ENCODE results near the gene PRPS1. TPM values are rescaled to one million over a fixed set of nuclear protein-coding genes. Genes with fewer than 3 reads are reported as not detected.

The PRPS1 gene
- total and polyA plus RNA-seq, 9 of the 15 experiments (the other 6 are each of a cell fraction or from before 2014, with no cell fraction given) = 47.8 to 175 (median 79.6) TPM

DNA sequence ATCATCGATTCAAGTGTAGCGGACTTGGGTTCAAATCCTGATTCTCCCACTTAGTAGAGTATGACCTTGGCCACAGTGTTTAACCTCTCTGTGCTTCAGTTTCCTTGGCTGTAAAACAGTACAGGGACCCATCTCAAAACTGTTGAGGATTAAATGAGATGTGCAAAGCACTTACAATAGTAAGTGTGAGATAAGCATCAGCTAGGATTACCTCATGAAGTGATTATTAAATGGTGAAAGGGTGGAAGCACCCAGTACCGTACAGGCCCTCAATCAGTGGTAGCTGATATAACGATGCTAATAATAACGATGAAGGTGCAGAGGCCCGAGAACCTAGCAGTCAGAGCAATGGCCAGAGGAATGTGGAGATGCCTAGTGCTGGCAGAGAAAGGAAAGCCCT lies 45.1 kb downstream of the PRPS1 start:
- CTCF ChIA-PET (ENCODE audit: low intra/inter-chr PET ratio) = interaction anchor here (1.2 to 2.3 kb wide), 3 partner anchors 14 to 104 kb away, joined by 3 to 21 read pairs (median 15); partner anchors contain the start of gene NCBP2L
- intact Hi-C loops (cut with micrococcal nuclease) = loop anchor here (1.0 to 10.0 kb wide), 4 partner anchors 45 to 401 kb away; partner anchors contain the start of gene TSC22D3
- H3K36me3 ChIP-seq (ENCODE audit: control insufficient read depth, insufficient read depth, low read length) = no peaks in the 10 kb centered on the region

More for the DNA sequence above, 45.1 kb downstream of the PRPS1 start:
- Histone ChIP-seq H3K27me3 (ENCODE audit: control insufficient read depth in 2 of 2, insufficient read depth in 2 of 2, low read length in 2 of 2) (no peaks in the 10 kb centered on the region), H3K79me2 (ENCODE audit: control insufficient read depth, insufficient read depth, low read length) (peaks cover 19% of the 10 kb centered on the region), H3K9me1 (ENCODE audit: control insufficient read depth, insufficient read depth, low read length) (no peaks in the 10 kb centered on the region), H2AFZ (ENCODE audit: low read depth, low read length) (peak overlapping the region; percentile 45; the same call in 1 of the 2 replicates), H3K9ac (ENCODE audit: insufficient read depth in 1 of 2, low read depth in 2 of 2, low read length in 2 of 2) (no peak overlapping the region; a peak in 1 of 4 replicates), H3K9me3 (replicated peaks; ENCODE audit: control insufficient read depth, insufficient read depth, low read depth, low read length) (no peaks in the 10 kb centered on the region), H3K4me3 (no peak overlapping the region), H4K20me1 (replicated peaks; ENCODE audit: control insufficient read depth, insufficient read depth, low read length) (no peaks in the 10 kb centered on the region), H3K4me1 (replicated peaks in 1 of 2; ENCODE audit: control insufficient read depth in 2 of 2, insufficient read depth in 2 of 2, low read length in 2 of 2) (peaks cover 25 to 34% of the 10 kb centered on the region in 2 experiments; a peak in 4 of 5 replicates), H3K4me2 (ENCODE audit: insufficient read depth, low read length) (peak overlapping the region; percentile 23; the same call in 1 of the 2 replicates), H3K27ac (ENCODE audit: extremely low read depth, low read depth, low read length) (no peak overlapping the region)
- POLR2A ChIA-PET = interaction anchor here (1.2 to 1.3 kb wide), 3 partner anchors 48 to 104 kb away, joined by 3 to 5 read pairs (median 4); partner anchors contain the start of gene NCBP2L
- FAIRE-seq (no peak), ATAC-seq (no peak), DNase-seq (ENCODE audit: extremely low read depth in 1 of 4, low spot score in 3 of 4) (no peak)
- WGBS (ENCODE audit: insufficient coverage, low coverage, missing lambda C conversion rate) = 56% methylated on average over 6 of the region's 6 CpGs
- in situ Hi-C loops (cut with MboI) = no loop called here
- no TSS peak for BruUV-seq (replicated peaks)
- no peak for TF ChIP-seq SRF (CRISPR knock-in tag; IDR thresholded peaks at IDR 0.05)
- TF ChIP-seq, protein P1, sequence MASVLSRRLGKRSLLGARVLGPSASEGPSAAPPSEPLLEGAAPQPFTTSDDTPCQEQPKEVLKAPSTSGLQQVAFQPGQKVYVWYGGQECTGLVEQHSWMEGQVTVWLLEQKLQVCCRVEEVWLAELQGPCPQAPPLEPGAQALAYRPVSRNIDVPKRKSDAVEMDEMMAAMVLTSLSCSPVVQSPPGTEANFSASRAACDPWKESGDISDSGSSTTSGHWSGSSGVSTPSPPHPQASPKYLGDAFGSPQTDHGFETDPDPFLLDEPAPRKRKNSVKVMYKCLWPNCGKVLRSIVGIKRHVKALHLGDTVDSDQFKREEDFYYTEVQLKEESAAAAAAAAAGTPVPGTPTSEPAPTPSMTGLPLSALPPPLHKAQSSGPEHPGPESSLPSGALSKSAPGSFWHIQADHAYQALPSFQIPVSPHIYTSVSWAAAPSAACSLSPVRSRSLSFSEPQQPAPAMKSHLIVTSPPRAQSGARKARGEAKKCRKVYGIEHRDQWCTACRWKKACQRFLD (CRISPR knock-in tag; IDR thresholded peaks at IDR 0.05) = no peak
- no peak for TF ChIP-seq ZEB2 (IDR thresholded peaks at IDR 0.05)
- TF ChIP-seq ZNF444 (CRISPR knock-in tag; IDR thresholded peaks at IDR 0.05) = no peak
- TF ChIP-seq BACH1 (tag; IDR thresholded peaks at IDR 0.05) = no peak
- no peak for TF ChIP-seq BRD4 (IDR thresholded peaks at IDR 0.05)
- no peak for TF ChIP-seq TBP (optimal IDR thresholded peaks at IDR 0.05; ENCODE audit: low read depth, low read length)
- TF ChIP-seq, protein P2, sequence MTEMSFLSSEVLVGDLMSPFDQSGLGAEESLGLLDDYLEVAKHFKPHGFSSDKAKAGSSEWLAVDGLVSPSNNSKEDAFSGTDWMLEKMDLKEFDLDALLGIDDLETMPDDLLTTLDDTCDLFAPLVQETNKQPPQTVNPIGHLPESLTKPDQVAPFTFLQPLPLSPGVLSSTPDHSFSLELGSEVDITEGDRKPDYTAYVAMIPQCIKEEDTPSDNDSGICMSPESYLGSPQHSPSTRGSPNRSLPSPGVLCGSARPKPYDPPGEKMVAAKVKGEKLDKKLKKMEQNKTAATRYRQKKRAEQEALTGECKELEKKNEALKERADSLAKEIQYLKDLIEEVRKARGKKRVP (CRISPR knock-in tag; IDR thresholded peaks at IDR 0.05) = no peak
- no peak for TF ChIP-seq PHB2 (IDR thresholded peaks at IDR 0.05; ENCODE audit: low read depth)
- TF ChIP-seq, protein P3, sequence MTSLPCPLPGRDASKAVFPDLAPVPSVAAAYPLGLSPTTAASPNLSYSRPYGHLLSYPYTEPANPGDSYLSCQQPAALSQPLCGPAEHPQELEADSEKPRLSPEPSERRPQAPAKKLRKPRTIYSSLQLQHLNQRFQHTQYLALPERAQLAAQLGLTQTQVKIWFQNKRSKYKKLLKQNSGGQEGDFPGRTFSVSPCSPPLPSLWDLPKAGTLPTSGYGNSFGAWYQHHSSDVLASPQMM (CRISPR knock-in tag; IDR thresholded peaks at IDR 0.05) = no peak
- TF ChIP-seq, protein P4, sequence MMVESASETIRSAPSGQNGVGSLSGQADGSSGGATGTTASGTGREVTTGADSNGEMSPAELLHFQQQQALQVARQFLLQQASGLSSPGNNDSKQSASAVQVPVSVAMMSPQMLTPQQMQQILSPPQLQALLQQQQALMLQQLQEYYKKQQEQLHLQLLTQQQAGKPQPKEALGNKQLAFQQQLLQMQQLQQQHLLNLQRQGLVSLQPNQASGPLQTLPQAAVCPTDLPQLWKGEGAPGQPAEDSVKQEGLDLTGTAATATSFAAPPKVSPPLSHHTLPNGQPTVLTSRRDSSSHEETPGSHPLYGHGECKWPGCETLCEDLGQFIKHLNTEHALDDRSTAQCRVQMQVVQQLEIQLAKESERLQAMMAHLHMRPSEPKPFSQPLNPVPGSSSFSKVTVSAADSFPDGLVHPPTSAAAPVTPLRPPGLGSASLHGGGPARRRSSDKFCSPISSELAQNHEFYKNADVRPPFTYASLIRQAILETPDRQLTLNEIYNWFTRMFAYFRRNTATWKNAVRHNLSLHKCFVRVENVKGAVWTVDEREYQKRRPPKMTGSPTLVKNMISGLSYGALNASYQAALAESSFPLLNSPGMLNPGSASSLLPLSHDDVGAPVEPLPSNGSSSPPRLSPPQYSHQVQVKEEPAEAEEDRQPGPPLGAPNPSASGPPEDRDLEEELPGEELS (CRISPR knock-in tag; IDR thresholded peaks at IDR 0.05; ENCODE audit: borderline replicate concordance) = no peak
- no peak for TF ChIP-seq NBN (IDR thresholded peaks at IDR 0.05; ENCODE audit: low read depth)
- TF ChIP-seq ERF (CRISPR knock-in tag; IDR thresholded peaks at IDR 0.05) = no peak
- TF ChIP-seq CBX5 (IDR thresholded peaks at IDR 0.05; ENCODE audit: borderline replicate concordance, low read depth) = no peak
- no peak for TF ChIP-seq SLC30A9 (CRISPR knock-in tag; IDR thresholded peaks at IDR 0.05)
